Measurements from ENCODE around the gene SH2D6.

GRCh38 chr2:85380048-85380447 is 38.5 kb upstream of the SH2D6 start:
- TF ChIP-seq, protein P1, sequence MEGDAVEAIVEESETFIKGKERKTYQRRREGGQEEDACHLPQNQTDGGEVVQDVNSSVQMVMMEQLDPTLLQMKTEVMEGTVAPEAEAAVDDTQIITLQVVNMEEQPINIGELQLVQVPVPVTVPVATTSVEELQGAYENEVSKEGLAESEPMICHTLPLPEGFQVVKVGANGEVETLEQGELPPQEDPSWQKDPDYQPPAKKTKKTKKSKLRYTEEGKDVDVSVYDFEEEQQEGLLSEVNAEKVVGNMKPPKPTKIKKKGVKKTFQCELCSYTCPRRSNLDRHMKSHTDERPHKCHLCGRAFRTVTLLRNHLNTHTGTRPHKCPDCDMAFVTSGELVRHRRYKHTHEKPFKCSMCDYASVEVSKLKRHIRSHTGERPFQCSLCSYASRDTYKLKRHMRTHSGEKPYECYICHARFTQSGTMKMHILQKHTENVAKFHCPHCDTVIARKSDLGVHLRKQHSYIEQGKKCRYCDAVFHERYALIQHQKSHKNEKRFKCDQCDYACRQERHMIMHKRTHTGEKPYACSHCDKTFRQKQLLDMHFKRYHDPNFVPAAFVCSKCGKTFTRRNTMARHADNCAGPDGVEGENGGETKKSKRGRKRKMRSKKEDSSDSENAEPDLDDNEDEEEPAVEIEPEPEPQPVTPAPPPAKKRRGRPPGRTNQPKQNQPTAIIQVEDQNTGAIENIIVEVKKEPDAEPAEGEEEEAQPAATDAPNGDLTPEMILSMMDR (IDR thresholded peaks at IDR 0.05) = no peak
- no peak for TF ChIP-seq POLR2A (IDR thresholded peaks at IDR 0.05)
